Dermis blood vessel endothelial cell (primary cell): ENCODE data around the gene MYH2. TPM values are rescaled to one million over a fixed set of nuclear protein-coding genes. Genes with fewer than 3 reads are reported as not detected.

ENCODE experiments used
- DNase-seq: peaks from one replicate; pipeline ENCODE4 v3.0.0; 2010
- total RNA-seq: library from RNA; depleted of rRNA; stranded (reverse); fragments of >200 nt; gene quantifications from 2 replicates; pipeline ENCODE4 v1.2.3, GENCODE V29; 2014

The MYH2 gene
- total RNA-seq, 1 donor from 2014 or later = not detected

DNA sequence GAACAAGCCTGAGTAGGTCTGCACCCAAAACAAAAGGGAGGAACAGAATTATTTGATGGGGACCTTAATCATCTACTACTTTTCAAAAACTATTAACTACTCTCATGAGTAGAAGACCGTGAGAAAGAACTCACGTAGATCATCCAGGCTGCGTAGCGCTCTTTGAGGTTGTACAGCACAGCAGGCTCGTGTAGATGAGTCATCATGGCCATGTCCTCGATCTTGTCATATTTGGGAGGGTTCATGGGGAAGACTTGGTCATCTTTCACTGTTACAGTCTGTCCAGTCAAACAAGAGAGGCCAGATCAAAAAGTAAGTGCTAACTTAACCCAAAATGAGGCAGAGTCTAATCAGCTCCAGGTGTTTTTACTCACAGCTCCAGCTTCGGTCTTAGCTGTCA, 33.4 kb downstream of the MYH2 start:
- no peak for DNase-seq

DNA sequence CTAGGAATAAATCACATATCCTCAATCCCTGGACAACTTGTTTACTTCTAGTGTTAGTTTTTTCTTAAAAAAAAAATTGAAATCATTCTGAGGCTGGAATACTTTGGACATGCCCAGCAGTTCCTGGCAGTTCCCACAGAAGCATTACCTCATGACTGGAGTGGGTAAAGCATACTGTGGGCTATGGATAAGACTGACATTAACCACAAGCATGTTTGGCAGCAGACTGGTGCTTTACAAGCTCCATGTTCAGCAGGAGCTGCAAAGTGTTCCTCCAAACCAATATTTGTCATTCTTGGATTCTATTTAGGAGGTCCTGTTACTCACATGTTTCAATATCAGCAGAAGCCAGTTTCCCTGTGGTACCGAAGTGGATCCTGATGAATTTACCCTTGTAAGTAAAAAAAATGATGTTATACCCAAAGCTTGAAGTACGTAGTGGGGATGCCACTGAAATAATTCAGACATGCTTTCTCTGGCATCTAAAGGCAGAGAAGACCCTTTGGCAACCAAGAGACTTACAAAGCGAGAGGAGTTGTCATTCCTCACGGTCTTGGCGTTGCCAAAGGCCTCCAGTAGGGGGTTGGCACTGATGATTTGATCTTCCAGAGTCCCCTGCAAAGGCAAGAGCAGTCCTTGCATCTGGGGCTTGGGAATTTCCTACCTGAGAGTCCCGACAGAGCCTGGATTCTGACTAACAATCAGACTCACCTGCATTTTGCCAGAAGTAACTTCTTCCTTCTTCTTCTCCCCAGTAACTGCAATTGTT, 36.0 kb downstream of the MYH2 start:
- no peak for DNase-seq

DNA sequence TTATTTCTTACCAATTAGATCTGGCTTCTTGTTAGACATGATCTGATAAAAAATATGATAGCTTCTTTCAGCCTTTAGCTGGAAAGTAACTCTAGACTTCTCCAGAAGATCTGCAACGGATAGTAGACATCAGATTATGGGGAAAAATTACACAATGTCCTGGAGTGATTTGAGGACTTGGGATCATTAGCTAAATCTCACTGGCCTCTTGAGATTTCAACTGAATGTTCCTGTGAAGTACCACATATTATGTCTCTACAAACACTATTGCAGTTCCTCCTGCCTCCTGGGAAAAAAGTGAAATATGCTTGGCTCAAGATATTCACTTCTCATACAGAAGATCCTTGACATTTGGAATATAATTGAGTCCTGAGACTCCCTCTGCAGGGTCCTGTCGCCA, 36.6 kb downstream of the MYH2 start:
- no peak for DNase-seq

DNA sequence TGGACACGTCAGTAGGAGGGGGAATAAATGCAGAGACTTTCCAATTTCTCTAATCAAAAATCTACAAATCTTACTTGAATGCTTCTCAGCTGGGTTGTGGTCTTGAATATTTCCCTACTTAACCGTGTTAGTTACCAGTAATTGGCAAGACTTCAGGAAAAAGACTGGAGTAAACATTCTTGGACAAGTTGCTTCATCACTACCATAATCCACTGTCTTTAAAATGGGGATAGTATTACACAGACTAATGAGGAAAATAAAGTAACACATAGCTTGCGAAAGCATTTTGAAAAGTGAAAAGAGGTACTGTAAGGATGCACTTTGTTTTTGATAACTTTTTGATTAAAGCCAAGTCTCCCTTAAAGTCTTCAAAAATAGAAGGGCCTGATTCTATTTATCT, 49.5 kb downstream of the MYH2 start:
- no peak for DNase-seq

DNA sequence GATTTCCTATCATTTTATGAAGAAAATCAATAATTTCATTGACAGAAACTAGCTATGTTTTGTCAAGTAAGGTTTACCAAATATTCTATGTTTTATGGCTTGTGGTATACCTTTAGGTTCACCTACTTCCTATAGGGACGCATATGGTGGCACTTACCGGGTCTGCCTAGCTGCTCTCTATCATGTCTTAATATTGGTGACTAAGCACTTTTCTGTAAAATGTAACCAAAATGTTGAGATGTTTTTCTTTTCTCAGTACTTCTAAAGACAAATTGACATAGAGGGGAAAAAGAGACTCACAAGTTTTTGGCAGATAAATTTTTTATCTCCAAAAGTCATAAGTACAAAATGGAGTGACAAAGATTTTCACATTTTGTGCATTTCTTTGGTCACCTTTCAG, 57.5 kb downstream of the MYH2 start:
- no peak for DNase-seq

DNA sequence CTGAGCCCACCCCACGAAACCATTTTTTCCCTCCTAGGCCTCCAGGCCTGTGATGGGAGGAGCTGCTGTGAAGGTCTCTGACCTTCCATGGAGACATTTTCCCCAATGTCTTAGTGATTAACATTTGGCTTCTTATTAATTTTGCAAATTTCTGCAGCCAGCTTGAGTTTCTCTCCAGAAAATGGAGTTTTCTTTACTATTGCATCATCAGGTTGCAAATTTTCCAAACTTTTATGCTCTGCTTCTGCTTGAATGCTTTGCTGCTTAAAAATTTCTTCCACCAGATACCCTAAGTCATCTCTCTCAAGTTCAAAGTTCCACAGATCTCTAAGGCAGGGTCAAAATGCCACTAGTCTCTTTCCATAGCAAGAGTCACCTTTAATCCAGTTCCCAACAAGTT, 67.2 kb downstream of the MYH2 start:
- DNase-seq = no peak

DNA sequence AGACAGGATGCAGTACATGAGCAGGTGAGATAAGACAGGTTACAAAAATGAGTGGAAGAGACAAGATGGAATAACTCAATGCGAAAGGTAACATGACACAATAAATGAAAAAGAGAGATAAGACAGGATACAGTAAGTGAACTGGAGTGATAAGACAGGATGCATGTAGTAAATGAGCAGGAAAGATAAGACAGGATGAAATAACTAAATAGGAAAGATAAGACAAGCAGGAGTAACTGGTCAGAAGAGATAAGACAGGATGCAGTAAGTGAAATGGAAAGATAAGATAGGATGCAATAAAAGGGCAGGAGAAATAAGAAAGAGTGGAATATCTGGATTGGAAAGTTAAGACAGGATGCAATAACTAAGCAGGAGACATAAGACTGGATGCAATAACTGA, 71.8 kb downstream of the MYH2 start:
- DNase-seq = no peak

DNA sequence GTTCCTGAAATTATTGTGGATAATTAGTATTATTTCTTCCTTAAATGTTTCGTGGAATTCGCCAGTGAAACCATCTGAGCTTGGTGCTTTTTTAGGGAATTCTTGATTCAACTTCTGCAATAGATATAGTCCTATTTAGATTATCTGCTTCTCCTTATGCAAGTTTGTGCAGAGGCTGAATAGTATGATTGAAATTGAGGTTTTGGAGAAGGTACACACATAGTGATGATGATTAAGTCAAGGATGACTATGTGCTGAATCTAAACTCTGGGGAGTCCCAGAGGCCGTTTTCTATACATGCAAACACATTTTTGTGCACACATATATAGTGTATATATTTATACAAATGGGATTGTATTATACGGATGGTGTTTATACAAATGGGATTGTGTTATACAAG, 74.9 kb downstream of the MYH2 start:
- no peak for DNase-seq

DNA sequence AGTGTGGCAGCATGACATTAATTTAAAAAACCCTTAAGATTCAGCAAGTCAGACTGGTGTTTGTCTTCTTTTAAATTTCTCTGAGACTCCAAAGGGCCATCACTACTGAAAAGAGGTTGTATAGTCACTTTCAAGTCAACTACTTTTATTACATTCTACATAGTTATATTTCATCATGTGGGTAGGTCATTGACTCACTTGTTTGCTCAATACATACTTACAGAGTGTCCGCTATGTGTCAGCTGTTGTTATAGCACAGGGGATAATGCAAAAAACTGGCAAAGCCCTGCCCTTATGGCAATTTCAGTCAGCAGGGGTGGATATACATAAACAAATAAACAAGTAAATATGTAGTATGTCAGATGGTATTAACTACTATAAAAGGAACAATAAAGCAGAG, 77.6 kb downstream of the MYH2 start:
- DNase-seq = no peak

Other genes starting within 250 kb of the MYH2 start
- not detected in 2 replicates for gene MYH13, start 176.7 kb downstream of the MYH2 start, total RNA-seq
- not detected in 2 replicates for gene MYH8, start 127.7 kb downstream of the MYH2 start, total RNA-seq
- gene MYH4, start 80.1 kb downstream of the MYH2 start, total RNA-seq = not detected in 2 replicates
- not detected in 2 replicates for gene MYH1, start 31.1 kb downstream of the MYH2 start, total RNA-seq
- gene MYH3, start 107.7 kb upstream of the MYH2 start, total RNA-seq = 0.34 and 0.51 TPM in 2 replicates
- gene SCO1, start 147.9 kb upstream of the MYH2 start, total RNA-seq = 28.2 and 36.1 TPM in 2 replicates
- 8.9 and 9.7 TPM in 2 replicates for gene ADPRM, start 147.9 kb upstream of the MYH2 start, total RNA-seq
- 1.5 and 2.7 TPM in 2 replicates for gene TMEM220, start 180.4 kb upstream of the MYH2 start, total RNA-seq